COLO668 (cell line): Measurements from ENCODE around the gene PTCH1.
A peak's percentile ranks its signal among the peaks of the same experiment; 100 is the strongest.

Source experiments
- DNase-seq: peaks from one replicate; lab custom pipeline; 2025; ENCODE audit not compliant: unreplicated experiment; lab: John Stamatoyannopoulos, UW

PTCH1 gene

DNA sequence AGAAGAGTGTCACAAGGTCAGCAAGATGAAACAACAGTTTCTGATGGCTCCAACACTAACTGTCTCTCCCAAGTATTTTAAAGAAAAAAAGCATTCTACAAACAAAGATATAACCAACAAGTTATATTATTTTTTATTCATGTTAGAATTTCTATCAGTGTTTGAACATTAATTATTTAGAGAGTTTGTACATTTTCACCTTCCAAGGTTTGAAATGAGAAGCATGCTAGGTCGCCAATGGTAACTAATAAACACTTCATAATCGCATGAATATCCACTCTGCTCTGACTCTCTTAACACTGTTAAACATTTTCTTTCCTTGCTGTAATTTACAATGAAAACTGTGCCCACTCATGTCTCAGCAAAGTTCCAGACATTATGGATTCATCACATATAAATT lies 73.5 kb downstream of the PTCH1 start:
- DNase-seq = no peak

DNA sequence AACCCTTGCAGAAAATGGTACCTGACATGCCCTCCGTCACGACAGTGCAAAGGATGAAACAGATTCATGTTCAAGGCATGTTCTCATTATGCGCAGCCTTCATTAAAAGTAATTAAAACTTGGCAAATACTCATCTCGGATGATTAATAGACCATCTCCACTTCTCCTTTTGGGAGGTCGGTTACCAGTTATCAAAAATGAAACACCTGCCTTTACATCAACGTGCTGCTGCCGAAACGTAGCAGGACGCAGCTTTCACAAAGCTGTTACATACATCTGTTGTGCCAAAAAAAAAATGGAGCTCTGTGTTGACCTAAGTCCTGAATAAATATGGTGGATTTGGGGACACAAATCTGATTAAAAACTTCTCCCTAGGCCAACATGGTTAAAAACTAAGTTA lies 75.7 kb downstream of the PTCH1 start:
- no peak for DNase-seq

DNA sequence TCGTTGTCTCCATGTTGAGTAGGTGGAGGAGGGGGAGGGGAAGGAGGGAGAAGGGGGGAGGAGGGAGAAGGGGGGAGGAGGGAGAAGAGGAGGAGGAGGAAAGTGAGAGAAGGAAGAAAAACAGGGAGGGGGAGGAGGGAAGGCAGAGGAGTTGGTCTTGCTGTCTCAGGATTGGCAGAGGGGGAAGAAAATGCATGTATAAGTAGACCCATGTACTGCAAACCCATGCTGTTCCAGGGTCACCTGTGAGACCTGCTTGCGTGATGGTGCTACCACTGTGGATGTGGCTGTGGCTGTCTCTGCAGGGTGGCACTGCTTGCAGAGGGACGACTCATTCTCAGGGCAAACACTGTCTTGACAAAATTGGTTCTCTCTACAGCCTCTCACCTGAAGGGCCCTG lies 76.3 kb downstream of the PTCH1 start:
- DNase-seq = no peak

DNA sequence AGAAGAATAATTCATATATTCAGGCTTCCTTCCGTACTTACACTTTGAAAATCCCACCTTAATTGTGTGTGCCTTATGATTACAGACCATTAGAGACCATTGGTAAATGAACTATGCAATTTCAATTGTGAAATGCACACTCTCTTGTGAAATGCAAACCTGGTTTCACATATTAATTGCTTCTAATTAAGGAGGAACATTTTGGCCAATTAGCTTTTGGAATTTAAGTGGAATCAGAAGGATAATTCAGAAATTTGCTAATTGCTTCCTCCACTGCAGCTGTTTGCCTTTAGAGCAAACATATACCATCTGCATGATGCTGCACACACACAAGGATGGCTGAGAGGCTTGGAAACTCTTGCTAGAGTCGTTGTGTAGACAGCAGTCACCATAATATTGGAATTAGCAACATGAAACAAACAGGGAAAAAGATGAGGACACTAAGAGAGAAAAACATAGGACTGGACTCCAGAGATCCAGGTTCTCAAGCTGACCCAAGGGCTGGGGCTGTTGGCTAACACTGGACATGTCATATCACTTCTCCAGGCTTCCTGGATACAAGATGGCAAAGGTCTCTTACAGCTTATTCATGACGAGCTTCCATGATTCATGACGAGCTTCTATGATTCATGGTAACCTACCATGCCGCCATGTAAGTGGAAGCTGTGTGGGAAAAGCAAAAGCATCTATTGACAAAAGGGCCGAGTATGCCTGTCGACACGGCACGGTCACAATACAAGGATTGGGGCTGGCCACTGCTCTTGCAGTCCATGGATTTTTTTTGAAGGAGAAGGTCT lies 78.0 kb downstream of the PTCH1 start:
- DNase-seq = no peak

DNA sequence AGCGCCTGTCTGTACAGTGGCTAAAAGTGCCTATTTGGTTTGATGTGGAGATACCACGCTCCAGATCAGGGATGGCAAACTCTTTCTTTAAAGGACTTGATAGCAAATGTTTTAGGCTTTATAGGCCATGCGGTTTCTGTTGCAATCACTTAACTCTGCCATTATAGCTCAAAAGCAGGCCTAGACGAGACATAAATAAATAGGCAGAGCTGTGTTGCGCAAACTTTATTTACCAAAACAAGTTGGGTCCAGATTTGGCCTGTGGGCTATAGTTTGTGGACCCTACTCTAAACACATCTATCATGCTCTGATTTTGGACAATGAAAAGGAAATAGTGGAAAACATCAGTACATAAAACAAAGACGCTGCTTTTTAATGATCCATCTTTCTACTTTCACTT lies 79.2 kb downstream of the PTCH1 start:
- DNase-seq = no peak

DNA sequence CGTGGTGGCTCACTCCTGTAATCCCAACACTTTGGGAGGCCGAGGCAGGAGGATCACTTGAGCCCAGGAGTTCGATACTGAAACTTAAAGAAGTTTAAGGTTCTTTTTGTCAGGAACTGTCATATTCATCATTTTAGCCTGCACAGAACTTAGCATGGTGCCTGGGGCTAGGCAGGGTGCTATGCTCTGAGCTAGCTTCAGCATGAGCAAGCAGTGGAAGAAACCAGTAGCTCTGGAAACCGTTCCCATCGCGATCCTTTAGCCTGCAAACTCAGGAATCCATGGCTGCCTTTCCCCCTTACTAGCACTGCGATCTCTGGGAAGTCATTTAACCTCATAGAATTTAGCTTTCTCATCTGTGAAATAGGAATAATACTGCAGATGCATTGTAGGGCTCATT lies 80.4 kb downstream of the PTCH1 start:
- DNase-seq = no peak

DNA sequence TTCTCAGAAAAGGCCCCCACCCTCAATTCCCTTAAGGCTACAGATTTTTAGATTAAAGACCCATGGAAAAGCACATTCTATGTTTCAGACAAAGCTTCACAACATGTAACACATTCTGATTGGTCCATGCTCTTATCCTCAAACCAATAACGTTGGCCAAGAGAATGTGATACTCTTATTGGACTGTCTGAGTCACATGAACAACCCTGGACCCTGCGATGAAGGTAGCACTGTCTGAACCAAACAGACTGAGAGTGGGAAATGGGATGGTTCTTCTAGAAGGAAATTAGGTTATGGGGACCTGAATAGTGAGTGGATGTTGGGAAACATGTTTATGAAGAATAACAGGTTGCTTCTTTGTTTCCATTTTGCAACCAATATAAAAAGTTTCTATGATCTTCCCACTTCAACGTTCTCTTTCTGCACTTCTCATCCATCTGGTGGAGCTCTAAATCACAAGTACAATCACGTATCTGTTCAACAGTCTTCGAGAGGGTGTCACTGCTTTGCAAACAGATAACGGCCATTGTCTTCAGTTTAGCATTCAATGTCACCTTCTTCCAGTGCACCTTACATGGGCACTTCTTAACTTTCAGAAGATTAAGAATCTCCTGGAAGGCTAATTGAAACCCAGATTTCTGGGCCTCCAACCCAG lies 81.6 kb downstream of the PTCH1 start:
- no peak for DNase-seq

DNA sequence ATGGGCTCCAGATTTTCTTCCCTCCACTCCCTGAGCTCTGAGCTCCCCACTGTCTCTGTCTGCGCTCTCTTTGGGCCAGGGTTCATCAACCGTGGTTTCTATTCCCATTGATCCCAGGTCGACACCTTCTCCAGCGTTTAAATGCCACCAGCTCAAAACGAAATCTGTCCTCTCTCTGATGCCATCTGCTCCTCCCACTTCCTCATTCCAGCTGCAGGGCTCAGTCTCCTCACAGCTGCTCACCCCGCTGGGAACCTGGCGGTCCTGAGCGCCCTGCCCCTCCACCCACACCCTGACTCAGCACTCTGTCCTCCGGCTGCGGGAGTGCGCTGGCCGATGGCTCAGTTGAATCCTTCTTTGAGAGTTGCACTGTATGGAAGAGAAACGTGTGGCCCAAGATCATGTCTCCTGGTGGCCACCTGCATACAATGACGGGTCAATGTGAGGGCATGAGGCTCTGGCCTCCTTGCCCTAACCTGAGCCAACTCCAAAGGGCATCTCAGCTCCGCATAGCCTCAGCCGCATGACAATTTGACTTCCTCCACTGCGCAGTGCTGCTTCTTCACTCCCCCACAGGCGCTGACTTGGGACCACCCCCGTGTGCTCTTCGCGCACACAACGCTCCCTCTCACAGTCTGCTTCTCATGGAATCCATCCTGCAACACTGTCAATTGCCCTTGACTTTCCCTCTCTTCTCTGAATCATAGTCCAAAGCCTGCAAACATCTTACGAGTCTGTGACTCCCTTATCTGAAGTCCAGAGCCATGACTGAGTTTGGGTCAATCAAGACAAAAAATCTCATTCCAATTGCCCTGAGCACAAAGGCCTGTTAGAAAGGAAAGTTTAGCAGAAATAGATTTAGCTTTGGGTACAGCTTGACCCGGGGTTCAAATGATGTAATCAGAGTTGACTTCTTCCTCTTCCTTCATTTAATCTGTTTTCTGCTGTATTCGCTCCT lies 82.4 kb downstream of the PTCH1 start:
- DNase-seq = no peak

DNA sequence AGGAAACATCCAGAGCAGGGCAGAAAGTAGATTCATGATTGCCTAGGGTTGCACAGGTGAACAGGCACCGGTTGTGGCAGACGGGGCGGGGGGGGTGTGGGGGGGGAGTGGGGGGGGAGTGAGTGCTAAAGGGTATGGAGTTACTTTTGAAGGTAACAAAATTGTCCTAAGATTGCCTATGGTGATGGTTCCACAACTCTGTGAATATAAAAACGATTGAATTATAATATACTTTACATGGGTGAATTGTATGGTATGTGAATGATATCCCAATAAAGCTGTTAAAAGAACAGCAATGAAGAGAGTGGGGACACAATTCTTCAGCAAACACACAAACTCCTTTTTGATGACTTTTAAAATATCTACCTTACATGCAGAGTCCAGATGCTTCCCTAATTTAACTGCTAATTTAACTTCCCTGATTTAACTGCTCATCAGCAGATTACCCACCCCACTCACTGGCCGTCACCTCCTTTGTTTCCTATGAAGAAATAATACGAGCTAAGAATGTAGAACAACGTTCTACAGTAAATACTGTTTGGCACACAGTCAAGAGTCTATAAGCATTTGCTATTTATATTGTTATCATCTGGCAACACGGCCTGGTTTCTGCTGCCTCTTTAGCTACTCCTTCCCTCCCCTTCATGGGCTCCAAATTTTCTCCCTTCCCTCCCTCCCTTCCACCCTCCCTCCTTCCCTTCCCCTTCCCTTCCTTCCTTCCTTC lies 83.5 kb downstream of the PTCH1 start:
- no peak for DNase-seq

DNA sequence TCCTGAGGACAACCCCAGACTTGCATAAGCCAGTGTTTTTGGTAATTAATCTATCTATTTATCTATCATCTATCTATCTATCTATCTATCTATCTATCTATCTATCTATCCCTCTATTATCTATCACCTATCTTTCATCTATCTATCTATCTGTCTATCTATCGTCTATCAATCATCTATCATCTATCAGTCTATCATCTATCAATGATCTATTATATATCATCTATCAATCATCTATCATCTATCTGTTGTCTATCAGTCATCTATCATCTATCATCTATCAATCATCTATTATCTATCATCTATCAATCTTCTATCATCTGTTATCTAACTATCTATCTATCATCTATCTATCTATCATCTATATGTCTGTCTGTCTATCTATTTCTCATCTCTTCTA lies 85.5 kb downstream of the PTCH1 start:
- DNase-seq = no peak

DNA sequence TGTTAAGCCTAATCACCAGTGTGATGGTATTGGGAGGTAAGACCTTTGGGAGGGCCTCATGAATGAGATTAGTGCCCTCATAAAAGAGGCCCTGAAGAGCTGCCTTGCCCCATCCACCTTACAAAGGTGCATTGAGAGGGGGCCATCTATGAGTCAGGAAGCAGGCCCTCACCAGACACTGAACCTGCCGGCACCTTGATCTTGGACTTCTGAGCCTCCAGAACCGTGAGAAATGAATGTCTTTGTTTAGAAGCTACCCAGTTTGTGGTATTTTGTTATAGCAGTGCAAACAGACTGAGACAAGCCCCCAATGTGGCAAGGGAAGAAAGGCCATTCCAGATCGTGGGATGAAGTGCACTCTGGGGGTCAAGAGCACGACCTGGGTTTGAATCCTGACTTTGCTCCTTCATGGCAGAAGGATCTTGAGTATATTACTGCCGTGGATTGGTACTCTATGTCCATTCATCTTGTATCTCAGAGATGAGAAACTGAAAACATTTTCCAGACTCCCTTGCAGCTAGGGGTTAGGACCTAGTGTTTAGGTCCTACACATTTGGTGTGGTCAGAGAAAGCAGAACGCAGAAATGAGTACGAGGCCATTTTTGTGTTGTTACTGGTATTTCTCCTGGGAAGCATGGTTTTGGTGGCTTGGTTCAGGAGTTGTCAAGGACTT lies 86.7 kb downstream of the PTCH1 start:
- no peak for DNase-seq

DNA sequence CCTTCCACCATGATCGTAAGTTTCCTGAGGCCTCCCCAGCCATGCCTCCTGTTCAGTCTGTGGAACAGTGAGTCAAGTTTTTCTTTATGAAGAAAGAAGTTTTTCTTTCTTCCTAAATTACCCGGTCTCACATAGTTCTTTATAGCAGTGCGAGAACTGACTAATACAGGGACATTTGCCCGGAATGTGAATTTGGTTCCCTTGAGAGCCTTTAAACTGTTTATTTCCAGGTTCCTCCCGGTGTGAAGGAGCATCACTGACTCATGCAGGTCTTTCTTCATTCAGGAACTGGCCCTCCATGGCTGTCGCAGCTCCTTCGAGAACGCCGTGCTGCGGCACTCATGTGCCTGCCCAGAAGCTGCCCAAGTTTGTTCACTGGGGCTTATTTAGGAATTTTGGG lies 87.7 kb downstream of the PTCH1 start:
- no peak for DNase-seq

DNA sequence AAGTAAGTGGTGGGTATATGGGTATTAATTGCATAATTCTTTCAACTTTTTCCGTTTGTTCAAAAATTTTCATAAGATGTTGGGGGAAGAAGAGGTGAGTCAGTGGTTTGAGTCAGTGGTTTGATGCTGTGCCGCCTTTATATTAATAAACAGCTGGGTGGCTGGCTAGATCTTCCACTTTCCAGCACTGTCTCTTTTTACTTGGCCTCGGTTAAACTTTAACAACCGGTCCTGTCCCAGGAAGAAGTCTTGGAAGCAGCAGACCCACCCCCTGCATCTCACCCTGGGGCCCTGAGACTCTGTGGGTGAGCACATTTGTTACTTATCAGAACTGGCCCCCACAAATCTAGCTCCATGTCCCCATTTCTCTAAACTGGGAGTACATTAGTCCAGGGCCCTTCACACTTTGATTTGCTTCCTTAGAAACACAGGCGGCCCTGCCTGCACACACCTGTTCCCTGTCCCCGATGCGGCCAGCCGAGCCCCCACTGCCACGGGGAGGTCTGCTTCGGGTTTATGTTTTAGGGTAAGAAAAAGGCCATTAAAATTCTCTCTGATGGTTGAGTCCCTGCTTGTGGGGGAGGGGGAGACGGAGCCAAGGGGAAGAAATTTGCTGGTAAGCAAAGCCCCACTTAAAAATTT lies 90.7 kb downstream of the PTCH1 start:
- peak; percentile 56 for DNase-seq

DNA sequence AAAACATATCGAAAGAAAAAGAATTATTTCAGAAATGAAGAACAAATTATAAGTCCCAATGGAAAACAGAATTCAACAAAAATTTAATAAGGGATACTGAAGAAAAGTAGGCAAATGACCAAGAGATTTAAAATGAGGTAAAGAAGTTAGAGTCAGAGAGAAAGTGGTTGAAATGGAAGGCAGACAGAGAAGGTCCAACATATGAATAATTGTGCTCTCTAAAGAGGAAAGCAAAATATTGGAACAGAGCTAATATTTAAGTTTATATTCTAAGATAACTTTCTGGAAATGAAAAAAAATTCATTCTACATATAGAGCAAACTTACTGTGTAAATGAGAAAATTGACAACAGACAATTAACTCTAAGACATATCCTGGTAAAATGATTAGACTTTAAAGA lies 94.1 kb downstream of the PTCH1 start:
- no peak for DNase-seq

DNA sequence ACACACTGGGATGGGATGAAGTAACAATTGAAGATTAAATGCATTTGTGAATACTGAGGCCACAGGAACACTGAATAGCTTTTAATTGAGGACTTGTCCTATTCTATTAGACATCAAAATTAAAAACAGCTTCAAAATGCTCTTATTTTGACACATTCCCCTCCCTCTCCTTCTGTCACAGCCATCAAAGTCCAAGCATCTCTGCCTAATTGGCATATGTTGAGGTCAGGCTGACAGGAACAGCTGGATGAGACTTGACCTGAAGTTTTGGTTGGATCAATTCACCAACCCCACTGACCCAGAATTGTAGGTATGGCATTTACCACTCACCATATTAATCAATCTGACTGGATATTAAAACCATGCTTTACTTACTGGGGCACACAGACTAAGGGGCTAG lies 96.3 kb downstream of the PTCH1 start:
- DNase-seq = no peak

DNA sequence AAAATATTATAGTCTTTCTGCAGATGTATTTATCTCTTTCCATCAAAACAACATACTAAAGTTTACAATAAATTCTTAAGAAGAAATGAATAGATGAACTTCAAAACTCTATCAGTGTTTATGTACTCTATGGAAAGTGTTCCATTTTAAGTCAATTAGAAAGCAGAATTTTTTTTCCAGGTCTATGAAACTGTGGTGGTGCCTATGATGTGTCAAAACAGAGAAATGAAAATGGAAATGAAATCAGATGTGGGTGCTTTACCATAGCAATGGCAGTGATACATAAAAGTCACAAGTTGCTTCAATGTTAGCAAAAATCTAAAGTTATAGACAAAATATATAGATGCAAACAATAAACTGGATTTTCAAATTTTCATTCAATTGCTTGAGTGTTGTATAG lies 97.3 kb downstream of the PTCH1 start:
- DNase-seq = no peak

DNA sequence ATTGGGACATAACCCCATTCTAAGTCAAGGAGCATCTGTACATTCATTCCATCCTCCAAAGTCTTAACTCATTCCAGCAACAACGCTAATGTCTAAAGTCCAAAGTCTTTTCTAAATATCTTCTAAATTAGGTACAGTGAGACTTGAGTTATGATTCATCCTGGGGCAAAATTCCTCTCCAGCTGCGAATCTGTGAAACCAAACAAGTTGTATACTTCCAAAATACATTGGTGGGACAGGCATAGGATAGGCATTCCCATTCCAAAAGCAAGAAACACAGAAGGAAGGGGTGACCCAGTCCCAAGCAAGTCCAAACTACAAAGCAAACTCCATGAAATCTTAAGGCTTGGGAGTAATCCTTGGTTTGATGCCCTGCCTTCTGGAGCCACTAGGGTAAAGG lies 101.6 kb downstream of the PTCH1 start:
- no peak for DNase-seq

DNA sequence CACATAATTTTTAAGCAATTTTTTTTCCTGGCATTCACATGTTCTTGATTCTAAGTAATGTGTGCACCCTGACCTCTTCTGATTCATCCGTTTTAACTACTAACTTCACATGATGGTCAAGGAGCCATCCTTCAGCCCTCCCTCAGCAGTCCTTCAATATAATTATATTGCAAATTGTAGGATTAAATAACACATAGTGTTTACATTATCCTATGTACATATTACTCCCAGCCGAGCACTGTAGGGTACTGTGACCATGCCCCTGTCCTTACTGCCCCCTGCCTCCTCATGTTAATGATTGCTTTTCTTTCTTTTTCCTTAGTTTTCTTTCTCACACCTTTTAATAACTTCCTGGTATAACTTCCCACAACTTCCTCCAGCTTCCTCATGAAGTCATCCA lies 103.0 kb downstream of the PTCH1 start:
- DNase-seq = no peak

DNA sequence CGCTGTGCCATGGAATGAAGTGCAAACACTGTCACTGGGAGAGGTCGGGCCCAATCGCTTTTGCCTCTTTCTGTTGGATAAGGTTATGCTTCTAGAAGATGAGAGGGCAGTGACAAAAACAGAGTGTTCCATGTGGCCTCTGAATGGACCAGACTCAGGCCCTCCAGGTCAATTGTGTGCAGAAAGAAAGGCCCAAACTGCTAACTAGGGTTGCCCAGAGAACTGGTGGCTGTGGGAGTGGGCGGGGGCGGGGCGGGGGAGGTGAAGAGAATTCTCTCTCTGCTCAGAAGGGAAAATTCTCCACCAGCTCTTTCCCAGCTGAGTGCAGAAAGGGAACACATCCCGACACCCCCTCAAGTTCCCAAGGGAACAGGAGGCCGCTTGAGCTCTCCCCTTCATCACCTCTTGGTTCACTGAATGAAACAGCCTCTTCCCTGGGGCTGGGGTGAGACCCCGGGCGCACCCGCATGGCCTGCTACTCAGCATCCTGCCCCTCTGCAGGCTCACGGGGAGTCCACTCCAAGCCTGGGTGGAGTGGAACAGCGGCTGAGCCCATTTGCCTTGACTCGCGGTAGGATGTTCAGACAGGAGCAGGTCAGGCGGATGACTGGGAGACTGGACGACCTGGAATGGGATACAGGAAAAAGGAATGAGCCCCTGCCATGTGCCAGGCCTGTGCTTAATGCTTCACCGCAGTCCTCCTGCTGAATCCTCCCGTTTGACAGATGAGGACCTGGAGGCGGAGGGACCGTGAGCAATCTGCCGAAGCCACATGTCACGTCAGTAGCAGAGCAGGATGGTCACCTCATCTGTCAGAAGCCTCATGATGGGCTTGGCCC lies 105.5 kb downstream of the PTCH1 start:
- DNase-seq = no peak
